WTC11 (cell line): ENCODE measurements around the gene RGS14. TPM values are rescaled to one million over a fixed set of nuclear protein-coding genes. Genes with fewer than 3 reads are reported as not detected.

Experiments used
- ATAC-seq: fragments of 200-7000 bp; cut with Tn5 transposase; 2 replicates; pipeline ENCODE4 v1.10.0; 2021; ENCODE audit warnings: mild to moderate bottlenecking, moderate library complexity
- CTCF ChIA-PET: fragments of 300-600 bp; sonication (Branson Sonifier 250); formaldehyde crosslinking; loops from one replicate; lab custom pipeline; 2021; ENCODE audit warnings: antibody characterized with exemption; lab: Charles Lee
- POLR2A ChIA-PET: fragments of 350-600 bp; sonication (Branson Sonifier 250); formaldehyde crosslinking; loops from one replicate; lab custom pipeline; 2021; ENCODE audit warnings: antibody characterized with exemption; lab: Charles Lee
- DNase-seq: peaks from one replicate; pipeline ENCODE4 v3.0.0; 2021; ENCODE audit warnings: low spot score
- H3K27ac Mint-ChIP-seq: 2 replicates; pipeline ENCODE4 v1.8.0; 2021; ENCODE audit warnings: mixed read lengths
- H3K27me3 Mint-ChIP-seq: 2 replicates; pipeline ENCODE4 v1.8.0; 2021; ENCODE audit warnings: low read depth, mild to moderate bottlenecking, moderate library complexity, mixed read lengths
- H3K36me3 Mint-ChIP-seq: 2 replicates; pipeline ENCODE4 v1.8.0; 2021; ENCODE audit warnings: mixed read lengths
- H3K4me1 Mint-ChIP-seq: 2 replicates; pipeline ENCODE4 v1.8.0; 2022; ENCODE audit warnings: mixed read lengths
- H3K4me3 Mint-ChIP-seq: 2 replicates; pipeline ENCODE4 v1.8.0; 2021; ENCODE audit warnings: mild to moderate bottlenecking, moderate library complexity, mixed read lengths
- H3K9me3 Mint-ChIP-seq: 2 replicates; pipeline ENCODE4 v1.8.0; 2021; ENCODE audit warnings: mixed read lengths
- E2F4 ChIP-seq: sonication (generic); formaldehyde crosslinking; IDR thresholded peaks from 2 replicates; pipeline ENCODE4 v1.8.1; 2022; ENCODE audit warnings: low read depth, mild to moderate bottlenecking, moderate library complexity, missing genetic modification reagents, borderline replicate concordance
- EMX1 ChIP-seq: fragments of 250-450 bp; sonication (Bioruptor Pico); IDR thresholded peaks from 2 replicates; pipeline ENCODE4 v1.8.0; 2021; ENCODE audit warnings: mild to moderate bottlenecking
- FOXP1 ChIP-seq: sonication (generic); formaldehyde crosslinking; IDR thresholded peaks from 2 replicates; pipeline ENCODE4 v1.8.0; 2022; ENCODE audit warnings: missing genetic modification reagents, mild to moderate bottlenecking, moderate library complexity, borderline replicate concordance
- KAT7 ChIP-seq: sonication (generic); formaldehyde crosslinking; IDR thresholded peaks from 2 replicates; pipeline ENCODE4 v1.8.1; 2023; ENCODE audit warnings: missing genetic modification reagents, mild to moderate bottlenecking, borderline replicate concordance
- MYBL2 ChIP-seq: sonication (generic); formaldehyde crosslinking; IDR thresholded peaks from 2 replicates; pipeline ENCODE4 v1.8.1; 2023; ENCODE audit warnings: mild to moderate bottlenecking, moderate library complexity, missing genetic modification reagents
- NR2C2 ChIP-seq: sonication (generic); formaldehyde crosslinking; IDR thresholded peaks from 2 replicates; pipeline ENCODE4 v1.8.0; 2022; ENCODE audit warnings: mild to moderate bottlenecking, missing genetic modification reagents
- PRRX2 ChIP-seq: fragments of 250-450 bp; sonication (Bioruptor Pico); IDR thresholded peaks from 2 replicates; pipeline ENCODE4 v1.8.0; 2021; ENCODE audit warnings: mild to moderate bottlenecking
- SOX15 ChIP-seq: fragments of 250-450 bp; sonication (Bioruptor Pico); IDR thresholded peaks from 2 replicates; pipeline ENCODE4 v1.9.0; 2021; ENCODE audit warnings: mild to moderate bottlenecking
- TP53 ChIP-seq: sonication (generic); formaldehyde crosslinking; IDR thresholded peaks from 2 replicates; pipeline ENCODE4 v1.8.1; 2023; ENCODE audit warnings: mild to moderate bottlenecking, missing genetic modification reagents
- ZBTB21 ChIP-seq: sonication (generic); formaldehyde crosslinking; IDR thresholded peaks from 2 replicates; pipeline ENCODE4 v1.8.1; 2023; ENCODE audit warnings: mild to moderate bottlenecking, missing genetic modification reagents, borderline replicate concordance
- ZBTB43 ChIP-seq: sonication (generic); formaldehyde crosslinking; IDR thresholded peaks from 2 replicates; pipeline ENCODE4 v1.8.1; 2023; ENCODE audit warnings: mild to moderate bottlenecking, missing genetic modification reagents
- ZNF263 ChIP-seq: sonication (generic); formaldehyde crosslinking; IDR thresholded peaks from 2 replicates; pipeline ENCODE4 v1.8.1; 2022; ENCODE audit warnings: low read depth, mild to moderate bottlenecking, moderate library complexity, missing genetic modification reagents
- ZNF396 ChIP-seq: fragments of 250-450 bp; sonication (Bioruptor Pico); IDR thresholded peaks from 2 replicates; pipeline ENCODE4 v1.8.0; 2021; ENCODE audit warnings: mild to moderate bottlenecking, moderate library complexity, borderline replicate concordance
- ZNF425 ChIP-seq: fragments of 250-450 bp; sonication (Bioruptor Pico); conservative IDR thresholded peaks from 2 replicates; pipeline ENCODE4 v1.9.0; 2021; ENCODE audit warnings: mild to moderate bottlenecking
- ZNF532 ChIP-seq: fragments of 250-450 bp; sonication (Bioruptor Pico); IDR thresholded peaks from 2 replicates; pipeline ENCODE4 v1.9.0; 2021; ENCODE audit warnings: mild to moderate bottlenecking, borderline replicate concordance
- total RNA-seq: library from RNA; stranded (reverse); gene quantifications from 3 replicates; pipeline ENCODE4 v1.2.3, GENCODE V29; 2021
- TF ChIP-seq, protein P1 (sequence below): sonication (generic); formaldehyde crosslinking; IDR thresholded peaks from 2 replicates; pipeline ENCODE4 v1.8.0; 2022; ENCODE audit warnings: missing genetic modification reagents

The RGS14 gene
- total RNA-seq, 1 experiment from 2014 or later, result 74.6 TPM

DNA sequence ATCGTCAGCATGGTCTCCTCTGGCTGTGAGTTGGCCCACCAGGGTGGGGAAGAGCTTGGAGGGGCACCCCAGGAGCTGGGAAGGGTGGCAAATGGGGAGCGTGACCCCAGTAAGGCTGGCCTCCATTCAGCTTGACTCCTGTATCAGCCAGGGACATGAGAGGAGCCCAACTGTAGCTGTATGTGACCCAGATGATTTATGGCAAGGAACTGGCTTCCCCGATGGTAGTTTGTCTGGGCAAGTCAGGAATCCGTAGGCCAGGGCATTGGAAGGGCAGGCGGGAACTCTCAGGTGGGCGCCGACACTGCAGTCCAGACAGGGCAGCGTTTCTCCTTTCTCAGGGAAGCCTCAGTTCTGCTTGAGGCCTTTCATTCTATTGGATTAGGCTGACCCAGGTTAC, 28.8 kb downstream of the RGS14 start (continued):
- TF ChIP-seq NR2C2 (CRISPR knock-in tag), result no peak

DNA sequence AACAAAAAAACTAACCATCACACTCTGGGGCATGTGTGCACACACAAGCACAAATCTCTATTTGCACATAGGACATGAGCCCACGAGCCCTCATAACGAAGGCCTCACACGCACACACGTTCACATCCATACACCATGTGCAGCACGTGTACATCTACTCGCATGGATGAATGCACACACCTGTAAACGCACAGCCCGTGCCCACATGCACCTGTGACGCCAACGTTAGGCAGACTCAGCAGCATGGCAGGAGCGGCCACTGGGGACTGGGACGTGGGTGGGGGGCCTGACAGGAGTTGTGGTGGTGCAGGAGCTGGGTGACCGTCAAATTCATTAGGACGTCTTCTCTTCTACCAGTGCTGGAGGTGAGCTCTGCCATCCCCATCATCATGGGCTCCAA, 29.7 kb downstream of the RGS14 start:
- no peaks in the 10 kb centered on the region for H3K36me3 Mint-ChIP-seq
- POLR2A ChIA-PET, result interaction anchor here (1.5 kb wide), 1 partner anchor 17 kb away, joined by 4 read pairs; no protein-coding TSS in a partner anchor
- no peak for DNase-seq
- peaks cover 36% of the 10 kb centered on the region for H3K27me3 Mint-ChIP-seq
- TF ChIP-seq EMX1 (CRISPR knock-in tag) (no peak), ZBTB21 (CRISPR knock-in tag) (no peak), SOX15 (CRISPR knock-in tag) (no peak), ZNF532 (CRISPR knock-in tag) (no peak)
- H3K9me3 Mint-ChIP-seq, result no peaks in the 10 kb centered on the region
- no peak overlapping the region for H3K4me3 Mint-ChIP-seq
- no peak for ATAC-seq
- peaks cover 28% of the 10 kb centered on the region for H3K4me1 Mint-ChIP-seq
- no peak overlapping the region for H3K27ac Mint-ChIP-seq
- CTCF ChIA-PET, result interaction anchor here (6.2 to 9.6 kb wide), 2 partner anchors 16 kb away, joined by 130 to 202 read pairs; partner anchors contain the start of gene PFN3

DNA sequence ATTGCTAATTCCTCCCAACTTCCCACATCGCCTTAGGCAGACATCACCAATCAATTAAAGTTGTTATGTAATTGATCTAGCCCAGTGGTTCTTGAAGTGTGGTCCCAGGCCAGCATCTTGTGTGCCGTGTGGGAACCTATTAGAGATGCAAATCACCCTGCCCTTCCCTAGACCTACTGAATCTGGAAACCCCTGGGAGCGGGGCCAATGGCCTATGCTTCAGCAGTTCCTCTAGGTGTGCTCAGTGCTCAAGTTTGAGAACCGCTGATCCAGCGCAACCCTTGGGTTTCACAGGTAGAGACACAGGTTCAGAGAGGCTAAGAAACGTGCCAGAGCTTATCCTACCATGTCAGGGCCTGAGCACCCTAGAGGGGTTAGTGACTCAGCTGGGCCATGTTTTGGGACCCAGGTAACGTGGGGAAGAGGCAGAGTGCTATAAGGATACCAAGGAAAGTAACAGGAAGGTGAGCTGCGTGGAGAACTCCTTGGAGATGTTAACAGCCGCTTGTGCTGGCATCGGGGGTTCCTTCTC, 30.9 kb downstream of the RGS14 start:
- H3K4me3 Mint-ChIP-seq, result no peak overlapping the region
- no peaks in the 10 kb centered on the region for H3K9me3 Mint-ChIP-seq
- no peak for ATAC-seq
- no peak overlapping the region for H3K27ac Mint-ChIP-seq
- POLR2A ChIA-PET, result interaction anchor here (1.5 to 1.7 kb wide), 2 partner anchors 18 to 66 kb away, joined by 4 to 5 read pairs; no protein-coding TSS in a partner anchor
- no peaks in the 10 kb centered on the region for H3K36me3 Mint-ChIP-seq
- peaks cover 32% of the 10 kb centered on the region for H3K27me3 Mint-ChIP-seq
- no peak for DNase-seq
- CTCF ChIA-PET, result interaction anchor here (1.1 to 9.6 kb wide), 10 partner anchors 9 to 113 kb away, joined by 4 to 216 read pairs (median 69); partner anchors contain the start of genes GRK6, PFN3 and PRR7
- H3K4me1 Mint-ChIP-seq, result peaks cover 26% of the 10 kb centered on the region
- TF ChIP-seq TP53 (CRISPR knock-in tag) (no peak), E2F4 (CRISPR knock-in tag) (no peak), ZNF425 (no peak), KAT7 (CRISPR knock-in tag) (no peak), FOXP1 (CRISPR knock-in tag) (no peak), ZNF263 (CRISPR knock-in tag) (no peak), ZBTB43 (CRISPR knock-in tag) (no peak), MYBL2 (CRISPR knock-in tag) (no peak), PRRX2 (CRISPR knock-in tag) (no peak), ZNF396 (CRISPR knock-in tag) (no peak)
- TF ChIP-seq, protein P1, sequence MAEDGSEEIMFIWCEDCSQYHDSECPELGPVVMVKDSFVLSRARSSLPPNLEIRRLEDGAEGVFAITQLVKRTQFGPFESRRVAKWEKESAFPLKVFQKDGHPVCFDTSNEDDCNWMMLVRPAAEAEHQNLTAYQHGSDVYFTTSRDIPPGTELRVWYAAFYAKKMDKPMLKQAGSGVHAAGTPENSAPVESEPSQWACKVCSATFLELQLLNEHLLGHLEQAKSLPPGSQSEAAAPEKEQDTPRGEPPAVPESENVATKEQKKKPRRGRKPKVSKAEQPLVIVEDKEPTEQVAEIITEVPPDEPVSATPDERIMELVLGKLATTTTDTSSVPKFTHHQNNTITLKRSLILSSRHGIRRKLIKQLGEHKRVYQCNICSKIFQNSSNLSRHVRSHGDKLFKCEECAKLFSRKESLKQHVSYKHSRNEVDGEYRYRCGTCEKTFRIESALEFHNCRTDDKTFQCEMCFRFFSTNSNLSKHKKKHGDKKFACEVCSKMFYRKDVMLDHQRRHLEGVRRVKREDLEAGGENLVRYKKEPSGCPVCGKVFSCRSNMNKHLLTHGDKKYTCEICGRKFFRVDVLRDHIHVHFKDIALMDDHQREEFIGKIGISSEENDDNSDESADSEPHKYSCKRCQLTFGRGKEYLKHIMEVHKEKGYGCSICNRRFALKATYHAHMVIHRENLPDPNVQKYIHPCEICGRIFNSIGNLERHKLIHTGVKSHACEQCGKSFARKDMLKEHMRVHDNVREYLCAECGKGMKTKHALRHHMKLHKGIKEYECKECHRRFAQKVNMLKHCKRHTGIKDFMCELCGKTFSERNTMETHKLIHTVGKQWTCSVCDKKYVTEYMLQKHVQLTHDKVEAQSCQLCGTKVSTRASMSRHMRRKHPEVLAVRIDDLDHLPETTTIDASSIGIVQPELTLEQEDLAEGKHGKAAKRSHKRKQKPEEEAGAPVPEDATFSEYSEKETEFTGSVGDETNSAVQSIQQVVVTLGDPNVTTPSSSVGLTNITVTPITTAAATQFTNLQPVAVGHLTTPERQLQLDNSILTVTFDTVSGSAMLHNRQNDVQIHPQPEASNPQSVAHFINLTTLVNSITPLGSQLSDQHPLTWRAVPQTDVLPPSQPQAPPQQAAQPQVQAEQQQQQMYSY, result no peak
